ENCODE measurements around the gene DGAT2.

DGAT2 gene

DNA sequence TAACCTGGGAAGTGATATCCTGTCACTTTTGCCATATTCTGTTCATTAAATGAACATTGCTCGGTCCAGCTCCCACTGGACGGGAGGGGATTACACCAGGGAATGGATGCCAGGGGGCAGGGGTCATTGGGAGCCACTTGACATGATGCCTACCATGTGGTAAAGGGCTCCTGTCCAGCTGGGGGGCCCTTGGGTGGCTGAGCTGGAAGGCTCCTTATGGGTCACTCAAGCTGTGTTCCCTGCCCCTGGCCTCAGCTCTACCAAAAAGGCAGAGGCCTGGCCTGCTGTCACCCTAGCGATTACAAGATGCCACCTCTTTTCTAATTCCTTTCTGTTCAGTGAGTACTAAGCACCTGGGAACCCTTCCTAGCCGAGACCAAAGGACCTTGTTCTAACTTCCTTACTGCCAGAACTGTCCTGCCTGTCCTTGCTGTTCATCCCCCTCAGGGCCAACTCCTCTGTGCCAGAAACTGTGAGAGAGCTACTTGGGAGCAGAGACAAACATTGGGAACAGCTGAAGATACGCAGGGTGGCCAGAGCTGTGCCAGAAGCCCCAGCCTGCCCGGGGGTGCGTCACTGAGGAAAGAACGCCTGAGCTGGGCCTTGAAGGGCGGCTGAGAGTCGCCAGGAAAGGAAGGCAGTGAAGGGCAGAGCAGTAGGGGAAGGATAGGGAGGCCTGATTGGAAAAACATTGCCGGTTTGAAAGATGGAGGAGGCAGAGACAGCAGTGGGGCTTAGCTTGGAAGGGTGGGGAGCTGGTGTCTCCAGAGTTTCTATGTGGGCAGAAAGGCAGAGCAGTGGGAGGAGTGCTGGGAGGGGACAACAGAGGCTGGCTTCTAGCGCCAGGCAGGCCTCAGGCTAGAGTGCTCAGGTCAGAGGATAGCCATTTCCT is 33.7 kb downstream of the DGAT2 start:
- H3K27ac ChIP-seq (ENCODE audit: low read depth, low read length), result no peak overlapping the region
- H3K4me1 ChIP-seq (ENCODE audit: control insufficient read depth in 1 of 2, insufficient read depth in 2 of 2, low read length in 2 of 2), result peaks cover 6 to 11% of the 10 kb centered on the region in 2 experiments
- no CpG with 5 or more reads among the region's 12 CpGs for WGBS (ENCODE audit: extremely low coverage, insufficient coverage, insufficient read length)
- H3K9ac ChIP-seq (ENCODE audit: low read length), result no peak overlapping the region
- H2BK5ac ChIP-seq (ENCODE audit: low read depth, low read length, poor library complexity), result no peak overlapping the region
- no peak overlapping the region for H2AK5ac ChIP-seq (ENCODE audit: low read length)
- H3K4me3 ChIP-seq (ENCODE audit: low read depth, low read length), result no peak overlapping the region
- H3K36me3 ChIP-seq (ENCODE audit: control insufficient read depth in 1 of 2, insufficient read depth in 2 of 2, low read length in 2 of 2), result no peaks in the 10 kb centered on the region
- no peak overlapping the region for H3K4me2 ChIP-seq (ENCODE audit: low read length)
- H4K8ac ChIP-seq (ENCODE audit: low read depth, low read length), result no peak overlapping the region
- no peak overlapping the region for H3K18ac ChIP-seq (ENCODE audit: low read length)
- no peaks in the 10 kb centered on the region for H3K79me1 ChIP-seq (ENCODE audit: low read length)
- H4K12ac ChIP-seq (ENCODE audit: low read depth, low read length), result no peak overlapping the region
- no peaks in the 10 kb centered on the region for H3K27me3 ChIP-seq (ENCODE audit: insufficient read depth, low read length)
- H3K9me3 ChIP-seq (ENCODE audit: insufficient read depth, low read depth, low read length), result no peaks in the 10 kb centered on the region
- no peak overlapping the region for H2AFZ ChIP-seq (ENCODE audit: insufficient read depth, low read length, poor library complexity)
- no peak overlapping the region for H2BK12ac ChIP-seq (ENCODE audit: low read length)
- H2BK120ac ChIP-seq (ENCODE audit: insufficient read depth, low read length, poor library complexity), result no peak overlapping the region
- H3K79me2 ChIP-seq (ENCODE audit: control insufficient read depth, insufficient read depth, low read length, poor library complexity), result no peaks in the 10 kb centered on the region
- no peak overlapping the region for H3K23ac ChIP-seq (ENCODE audit: low read length)
- no peak overlapping the region for H3K14ac ChIP-seq (ENCODE audit: low read length)
- DNase-seq, result no peak
- no peak overlapping the region for H4K91ac ChIP-seq (ENCODE audit: low read depth, low read length)
- no peak overlapping the region for H3K4ac ChIP-seq (ENCODE audit: low read depth, low read length)

DNA sequence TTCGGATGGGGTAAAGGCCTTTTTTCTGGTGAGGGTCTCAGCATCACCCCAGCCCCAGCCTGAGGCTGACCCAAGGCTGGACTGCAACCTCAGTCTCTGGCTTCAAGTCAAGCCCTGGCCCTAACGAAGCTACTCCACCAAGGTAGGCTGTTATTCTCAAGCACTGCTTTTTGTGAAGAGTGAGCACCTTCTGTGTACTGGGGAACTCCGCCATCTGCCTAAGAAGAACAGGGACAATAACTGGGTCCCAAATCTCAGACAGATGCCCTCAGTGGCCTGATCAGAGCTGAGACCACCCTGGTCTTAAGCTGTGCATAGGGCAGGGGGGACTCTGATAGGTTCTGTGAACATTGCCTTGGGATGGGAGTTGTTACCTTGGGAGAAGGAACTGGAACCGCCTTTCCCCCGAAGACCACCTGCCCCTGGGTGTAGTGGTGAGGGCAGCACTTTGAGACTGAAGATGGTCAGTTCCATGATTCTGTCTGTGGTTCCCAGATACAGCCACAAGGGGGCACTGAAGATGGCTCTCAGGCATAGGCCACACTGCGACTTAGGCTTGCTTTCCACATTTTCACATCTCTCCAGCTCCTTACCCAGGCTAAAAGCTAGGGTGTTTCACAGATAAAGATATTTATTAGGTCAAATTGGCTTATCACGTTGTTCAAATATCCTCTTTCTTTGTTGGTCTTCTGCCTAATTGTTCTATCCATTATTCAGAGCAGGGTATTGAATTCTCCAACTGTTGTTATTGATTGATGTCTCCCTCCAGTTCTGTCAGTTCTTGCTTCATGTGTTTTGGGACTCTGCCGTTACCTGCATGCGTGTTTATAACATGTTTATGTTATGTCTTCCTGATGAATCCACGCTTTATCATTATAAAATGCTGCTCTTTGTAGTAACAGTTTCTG is 34.6 kb downstream of the DGAT2 start:
- H2BK12ac ChIP-seq (ENCODE audit: low read length), result no peak overlapping the region
- H3K23ac ChIP-seq (ENCODE audit: low read length), result no peak overlapping the region
- no peak overlapping the region for H4K12ac ChIP-seq (ENCODE audit: low read depth, low read length)
- no peak overlapping the region for H3K14ac ChIP-seq (ENCODE audit: low read length)
- no peak overlapping the region for H3K18ac ChIP-seq (ENCODE audit: low read length)
- DNase-seq, result peak; percentile 70 to 90
- no peak overlapping the region for H3K4me3 ChIP-seq (ENCODE audit: low read depth, low read length)
- no peak overlapping the region for H3K4ac ChIP-seq (ENCODE audit: low read depth, low read length)
- no peak overlapping the region for H2AK5ac ChIP-seq (ENCODE audit: low read length)
- no peaks in the 10 kb centered on the region for H3K79me2 ChIP-seq (ENCODE audit: control insufficient read depth, insufficient read depth, low read length, poor library complexity)
- H2BK5ac ChIP-seq (ENCODE audit: low read depth, low read length, poor library complexity), result no peak overlapping the region
- peaks cover 0 to 4% of the 10 kb centered on the region in 2 experiments for H3K4me1 ChIP-seq (ENCODE audit: control insufficient read depth in 1 of 2, insufficient read depth in 2 of 2, low read length in 2 of 2)
- no peaks in the 10 kb centered on the region for H3K27me3 ChIP-seq (ENCODE audit: insufficient read depth, low read length)
- H2AFZ ChIP-seq (ENCODE audit: insufficient read depth, low read length, poor library complexity), result no peak overlapping the region
- H4K8ac ChIP-seq (ENCODE audit: low read depth, low read length), result no peak overlapping the region
- H3K4me2 ChIP-seq (ENCODE audit: low read length), result no peak overlapping the region
- H3K9me3 ChIP-seq (ENCODE audit: insufficient read depth, low read depth, low read length), result no peaks in the 10 kb centered on the region
- no peak overlapping the region for H4K91ac ChIP-seq (ENCODE audit: low read depth, low read length)
- WGBS (ENCODE audit: extremely low coverage, insufficient coverage, insufficient read length), result no CpG with 5 or more reads among the region's 10 CpGs
- no peaks in the 10 kb centered on the region for H3K79me1 ChIP-seq (ENCODE audit: low read length)
- H3K36me3 ChIP-seq (ENCODE audit: control insufficient read depth in 1 of 2, insufficient read depth in 2 of 2, low read length in 2 of 2), result no peaks in the 10 kb centered on the region
- no peak overlapping the region for H2BK120ac ChIP-seq (ENCODE audit: insufficient read depth, low read length, poor library complexity)
- H3K9ac ChIP-seq (ENCODE audit: low read length), result no peak overlapping the region
- H3K27ac ChIP-seq (ENCODE audit: low read depth, low read length), result no peak overlapping the region

DNA sequence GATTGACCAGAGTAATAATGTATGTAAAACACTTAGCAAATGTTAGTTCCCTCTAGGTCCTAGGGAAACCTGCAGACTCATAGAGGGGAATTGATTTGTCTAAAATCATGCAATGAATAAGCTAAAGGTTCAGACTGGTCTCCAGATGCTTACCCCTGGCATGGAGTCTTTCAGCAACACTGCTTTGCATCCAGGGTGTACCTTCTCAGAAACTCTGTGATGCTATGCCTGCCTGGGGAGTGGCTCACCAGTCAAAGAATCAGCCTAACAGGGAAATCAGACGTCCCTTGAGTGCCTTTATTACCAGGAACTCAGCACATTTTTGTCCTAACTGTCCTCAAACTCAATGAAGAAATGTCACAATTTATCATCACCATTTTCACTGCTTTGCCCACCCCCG is 40.5 kb downstream of the DGAT2 start:
- no peak overlapping the region for H2AK5ac ChIP-seq (ENCODE audit: low read length)
- H3K27me3 ChIP-seq (ENCODE audit: insufficient read depth, low read length), result no peaks in the 10 kb centered on the region
- H3K79me2 ChIP-seq (ENCODE audit: control insufficient read depth, insufficient read depth, low read length, poor library complexity), result no peaks in the 10 kb centered on the region
- WGBS (ENCODE audit: extremely low coverage, insufficient coverage, insufficient read length), result no CpG with 5 or more reads among the region's 2 CpGs
- no peak overlapping the region for H3K18ac ChIP-seq (ENCODE audit: low read length)
- H3K9me3 ChIP-seq (ENCODE audit: insufficient read depth, low read depth, low read length), result no peaks in the 10 kb centered on the region
- H3K4me3 ChIP-seq (ENCODE audit: low read depth, low read length), result no peak overlapping the region
- H4K91ac ChIP-seq (ENCODE audit: low read depth, low read length), result no peak overlapping the region
- H3K27ac ChIP-seq (ENCODE audit: low read depth, low read length), result no peak overlapping the region
- peaks cover 5 to 11% of the 10 kb centered on the region in 2 experiments for H3K4me1 ChIP-seq (ENCODE audit: control insufficient read depth in 1 of 2, insufficient read depth in 2 of 2, low read length in 2 of 2)
- H2BK12ac ChIP-seq (ENCODE audit: low read length), result no peak overlapping the region
- no peak overlapping the region for H3K4me2 ChIP-seq (ENCODE audit: low read length)
- no peak overlapping the region for H3K9ac ChIP-seq (ENCODE audit: low read length)
- no peak overlapping the region for H3K4ac ChIP-seq (ENCODE audit: low read depth, low read length)
- no peaks in the 10 kb centered on the region for H3K36me3 ChIP-seq (ENCODE audit: control insufficient read depth in 1 of 2, insufficient read depth in 2 of 2, low read length in 2 of 2)
- no peak for DNase-seq
- no peak overlapping the region for H2BK5ac ChIP-seq (ENCODE audit: low read depth, low read length, poor library complexity)
- peaks cover 3% of the 10 kb centered on the region for H3K79me1 ChIP-seq (ENCODE audit: low read length)
- H2AFZ ChIP-seq (ENCODE audit: insufficient read depth, low read length, poor library complexity), result no peak overlapping the region
- H2BK120ac ChIP-seq (ENCODE audit: insufficient read depth, low read length, poor library complexity), result no peak overlapping the region
- no peak overlapping the region for H3K14ac ChIP-seq (ENCODE audit: low read length)
- H3K23ac ChIP-seq (ENCODE audit: low read length), result no peak overlapping the region
- H4K8ac ChIP-seq (ENCODE audit: low read depth, low read length), result no peak overlapping the region
- H4K12ac ChIP-seq (ENCODE audit: low read depth, low read length), result no peak overlapping the region

DNA sequence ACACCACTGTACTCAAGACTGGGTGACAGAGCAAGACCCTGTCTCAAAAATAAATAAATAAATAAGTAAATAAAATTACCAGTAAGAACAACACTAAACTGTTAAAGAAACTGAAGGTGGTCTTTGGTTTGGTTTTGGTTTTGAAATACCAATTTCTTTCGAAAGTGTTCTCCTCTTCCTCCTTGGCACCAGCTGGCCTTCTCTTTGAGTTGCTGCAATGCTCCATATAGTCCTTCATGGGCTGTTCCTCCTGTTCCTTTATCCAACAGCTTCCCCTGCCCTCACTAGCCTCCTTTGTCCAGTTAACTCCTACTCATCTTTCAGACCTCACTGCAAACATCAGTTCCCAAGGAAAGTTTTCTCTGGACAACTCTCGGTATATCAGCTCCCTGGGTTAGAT is 41.4 kb downstream of the DGAT2 start:
- H4K12ac ChIP-seq (ENCODE audit: low read depth, low read length), result no peak overlapping the region
- no peak overlapping the region for H4K91ac ChIP-seq (ENCODE audit: low read depth, low read length)
- peaks cover 7% of the 10 kb centered on the region for H3K79me1 ChIP-seq (ENCODE audit: low read length)
- H4K8ac ChIP-seq (ENCODE audit: low read depth, low read length), result no peak overlapping the region
- no peaks in the 10 kb centered on the region for H3K27me3 ChIP-seq (ENCODE audit: insufficient read depth, low read length)
- no peaks in the 10 kb centered on the region for H3K9me3 ChIP-seq (ENCODE audit: insufficient read depth, low read depth, low read length)
- no peak overlapping the region for H2BK5ac ChIP-seq (ENCODE audit: low read depth, low read length, poor library complexity)
- no peak overlapping the region for H2BK12ac ChIP-seq (ENCODE audit: low read length)
- DNase-seq, result no peak
- no peak overlapping the region for H3K4ac ChIP-seq (ENCODE audit: low read depth, low read length)
- H2AK5ac ChIP-seq (ENCODE audit: low read length), result no peak overlapping the region
- no peak overlapping the region for H2BK120ac ChIP-seq (ENCODE audit: insufficient read depth, low read length, poor library complexity)
- no peak overlapping the region for H3K4me3 ChIP-seq (ENCODE audit: low read depth, low read length)
- WGBS (ENCODE audit: extremely low coverage, insufficient coverage, insufficient read length), result no CpG with 5 or more reads among the region's 2 CpGs
- peaks cover 8 to 11% of the 10 kb centered on the region in 2 experiments for H3K4me1 ChIP-seq (ENCODE audit: control insufficient read depth in 1 of 2, insufficient read depth in 2 of 2, low read length in 2 of 2)
- no peak overlapping the region for H3K18ac ChIP-seq (ENCODE audit: low read length)
- no peak overlapping the region for H3K9ac ChIP-seq (ENCODE audit: low read length)
- no peaks in the 10 kb centered on the region for H3K36me3 ChIP-seq (ENCODE audit: control insufficient read depth in 1 of 2, insufficient read depth in 2 of 2, low read length in 2 of 2)
- no peak overlapping the region for H2AFZ ChIP-seq (ENCODE audit: insufficient read depth, low read length, poor library complexity)
- no peak overlapping the region for H3K23ac ChIP-seq (ENCODE audit: low read length)
- no peak overlapping the region for H3K4me2 ChIP-seq (ENCODE audit: low read length)
- no peak overlapping the region for H3K14ac ChIP-seq (ENCODE audit: low read length)
- peaks cover 3% of the 10 kb centered on the region for H3K79me2 ChIP-seq (ENCODE audit: control insufficient read depth, insufficient read depth, low read length, poor library complexity)
- H3K27ac ChIP-seq (ENCODE audit: low read depth, low read length), result no peak overlapping the region
